Suprapubic skin (tissue), 4 donors: Measurements from ENCODE around the gene FBXO10. TPM values are rescaled to one million over a fixed set of nuclear protein-coding genes. Genes with fewer than 3 reads are reported as not detected.
A peak's percentile ranks its signal among the peaks of the same experiment; 100 is the strongest.

Experiments used
- DNase-seq, 2 donors: peaks; one replicate each; pipeline ENCODE4 v3.0.0-alpha.2; 2019; ENCODE audit warnings: low spot score in 2 of 2
- H3K27ac ChIP-seq: fragments of 200-600 bp; sonication (generic); one replicate; pipeline ENCODE4 v1.5.1; 2019
- H3K27me3 ChIP-seq: fragments of 200-600 bp; sonication (generic); one replicate; pipeline ENCODE4 v1.5.1; 2019
- H3K36me3 ChIP-seq: fragments of 200-600 bp; sonication (generic); one replicate; pipeline ENCODE4 v1.5.1; 2019
- H3K4me1 ChIP-seq: fragments of 200-600 bp; sonication (generic); one replicate; pipeline ENCODE4 v1.5.1; 2019
- H3K4me3 ChIP-seq: fragments of 200-600 bp; sonication (generic); one replicate; pipeline ENCODE4 v1.5.1; 2019; ENCODE audit warnings: mild to moderate bottlenecking
- H3K9me3 ChIP-seq: fragments of 200-600 bp; sonication (generic); one replicate; pipeline ENCODE4 v1.5.1; 2019
- EP300 ChIP-seq: sonication (generic); formaldehyde crosslinking; IDR thresholded peaks from one replicate; pipeline ENCODE4 v1.6.1; 2017; ENCODE audit warnings: antibody characterized with exemption
- POLR2A ChIP-seq, 2 donors: fragments of 450-650 bp; IDR thresholded peaks; one replicate each; pipeline ENCODE4 v1.6.1; 2017; ENCODE audit warnings: antibody characterized with exemption in 2 of 2, mild to moderate bottlenecking in 2 of 2, moderate library complexity in 2 of 2
- POLR2AphosphoS5 ChIP-seq, 3 donors: sonication (generic); formaldehyde crosslinking; IDR thresholded peaks; one replicate each; pipeline ENCODE4 v1.6.1; 2017; ENCODE audit warnings: antibody characterized with exemption in 3 of 3
- WGBS: methylation state at CpG from one replicate; pipeline ENCODE4 v1.1.5; 2018; 5-methylcytosine and 5-hydroxymethylcytosine counted together
- total RNA-seq, 4 donors: library from RNA; depleted of rRNA; stranded (reverse); fragments of >200 nt; gene quantifications; one replicate each; pipeline ENCODE4 v1.1.0, GENCODE V29; 2016
- TF ChIP-seq, protein P1 (sequence below), 2 donors: fragments of 200-600 bp in 1 of 2; fragments of 450-650 bp in 1 of 2; sonication (generic) in 1 of 2; IDR thresholded peaks; one replicate each; pipeline ENCODE4 v1.5.1; 2016 to 2019; ENCODE audit warnings: antibody characterized with exemption in 2 of 2, mild to moderate bottlenecking in 1 of 2, moderate library complexity in 1 of 2

FBXO10 gene
- total RNA-seq, 4 donors from 2014 or later = 2.7 to 4.7 (median 3.2) TPM

DNA sequence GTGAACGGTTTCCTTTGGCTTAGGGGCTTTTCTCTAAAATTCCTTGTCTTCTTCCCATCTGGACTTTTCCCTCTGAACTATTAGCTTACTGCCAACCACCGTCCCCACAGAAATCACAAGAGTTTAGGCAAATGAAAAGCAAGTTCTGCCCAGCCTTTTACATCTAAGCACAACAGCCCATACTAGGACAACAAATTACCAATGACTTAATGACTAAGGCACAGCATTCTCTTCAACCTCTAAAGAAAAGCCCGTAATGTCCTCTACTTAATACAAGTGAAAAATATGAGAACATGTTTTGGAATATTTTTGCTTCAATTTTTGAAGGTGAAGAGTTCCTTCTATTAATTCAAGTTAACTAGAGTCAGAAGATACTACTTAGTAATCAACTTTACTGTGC lies 112.2 kb downstream of the FBXO10 start:
- Histone ChIP-seq H3K27ac (peak overlapping the region; percentile 98), H3K9me3 (no peaks in the 10 kb centered on the region), H3K4me3 (peak overlapping the region; percentile 79), H3K36me3 (no peaks in the 10 kb centered on the region), H3K27me3 (no peaks in the 10 kb centered on the region), H3K4me1 (peaks cover 43% of the 10 kb centered on the region)
- TF ChIP-seq POLR2A (IDR thresholded peaks at IDR 0.05) (no peak), EP300 (no peak), POLR2AphosphoS5 (IDR thresholded peaks at IDR 0.05) (no peak)
- TF ChIP-seq, protein P1, sequence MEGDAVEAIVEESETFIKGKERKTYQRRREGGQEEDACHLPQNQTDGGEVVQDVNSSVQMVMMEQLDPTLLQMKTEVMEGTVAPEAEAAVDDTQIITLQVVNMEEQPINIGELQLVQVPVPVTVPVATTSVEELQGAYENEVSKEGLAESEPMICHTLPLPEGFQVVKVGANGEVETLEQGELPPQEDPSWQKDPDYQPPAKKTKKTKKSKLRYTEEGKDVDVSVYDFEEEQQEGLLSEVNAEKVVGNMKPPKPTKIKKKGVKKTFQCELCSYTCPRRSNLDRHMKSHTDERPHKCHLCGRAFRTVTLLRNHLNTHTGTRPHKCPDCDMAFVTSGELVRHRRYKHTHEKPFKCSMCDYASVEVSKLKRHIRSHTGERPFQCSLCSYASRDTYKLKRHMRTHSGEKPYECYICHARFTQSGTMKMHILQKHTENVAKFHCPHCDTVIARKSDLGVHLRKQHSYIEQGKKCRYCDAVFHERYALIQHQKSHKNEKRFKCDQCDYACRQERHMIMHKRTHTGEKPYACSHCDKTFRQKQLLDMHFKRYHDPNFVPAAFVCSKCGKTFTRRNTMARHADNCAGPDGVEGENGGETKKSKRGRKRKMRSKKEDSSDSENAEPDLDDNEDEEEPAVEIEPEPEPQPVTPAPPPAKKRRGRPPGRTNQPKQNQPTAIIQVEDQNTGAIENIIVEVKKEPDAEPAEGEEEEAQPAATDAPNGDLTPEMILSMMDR (IDR thresholded peaks at IDR 0.05) = no peak
- WGBS = 18% methylated on average over 3 of the region's 3 CpGs
- no peak for DNase-seq

Other genes starting within 250 kb of the FBXO10 start
- 100 to 1,000 TPM; 132 to 156 (median 141) TPM for gene GRHPR, start 153.7 kb downstream of the FBXO10 start, total RNA-seq
- gene ZBTB5, start 110.9 kb downstream of the FBXO10 start, total RNA-seq = 10 to 100 TPM; 18.0 to 24.7 (median 23.5) TPM
- gene POLR1E, start 90.4 kb downstream of the FBXO10 start, total RNA-seq = 10 to 100 TPM; 15.7 to 26.3 (median 24.0) TPM
- gene TOMM5, start 16.2 kb upstream of the FBXO10 start, total RNA-seq = 10 to 100 TPM; 44.3 to 82.1 (median 76.0) TPM
- 10 to 100 TPM in 3 of 4 donors, 1 to 10 TPM in 1; 7.9 to 15.4 (median 11.2) TPM for gene FRMPD1, start 74.6 kb upstream of the FBXO10 start, total RNA-seq
- 10 to 100 TPM in 1 of 4 donors, 1 to 10 TPM in 3; 3.8 to 25.3 (median 8.9) TPM for gene TRMT10B, start 177.4 kb upstream of the FBXO10 start, total RNA-seq
- 10 to 100 TPM; 19.7 to 39.7 (median 34.0) TPM for gene EXOSC3, start 208.7 kb upstream of the FBXO10 start, total RNA-seq
- 10 to 100 TPM; 21.7 to 47.6 (median 26.6) TPM for gene DCAF10, start 224.4 kb upstream of the FBXO10 start, total RNA-seq